Activated CD4-positive, alpha-beta memory T cell treated with anti-CD3 and anti-CD28 coated beads, Interleukin-2, amount 10 ng/mL, durations not matched to agents 7 days and 5 days (primary cell): ENCODE measurements around the gene SIPA1L3. TPM values are rescaled to one million over a fixed set of nuclear protein-coding genes. Genes with fewer than 3 reads are reported as not detected.

Experiments used
- CTCF ChIA-PET: fragments of 350-600 bp; sonication (Branson Sonifier 250); formaldehyde crosslinking; loops from one replicate; lab custom pipeline; 2021; ENCODE audit warnings: antibody characterized with exemption, inconsistent platforms; lab: Charles Lee
- POLR2A ChIA-PET: fragments of 350-600 bp; sonication (Branson Sonifier 250); formaldehyde crosslinking; loops from one replicate; lab custom pipeline; 2021; ENCODE audit warnings: antibody characterized with exemption; lab: Charles Lee
- DNase-seq: peaks from one replicate; pipeline ENCODE4 v3.0.0-alpha.2; 2020
- H3K27ac Mint-ChIP-seq: one replicate; pipeline ENCODE4 v1.8.0; 2021; ENCODE audit warnings: mild to moderate bottlenecking, mixed read lengths
- H3K27me3 Mint-ChIP-seq: one replicate; pipeline ENCODE4 v1.8.0; 2021; ENCODE audit warnings: mixed read lengths
- H3K36me3 Mint-ChIP-seq: one replicate; pipeline ENCODE4 v1.8.0; 2021; ENCODE audit warnings: low read depth, mixed read lengths
- H3K4me1 Mint-ChIP-seq: one replicate; pipeline ENCODE4 v1.8.0; 2021; ENCODE audit warnings: mixed read lengths
- H3K4me3 Mint-ChIP-seq: one replicate; pipeline ENCODE4 v1.8.0; 2021; ENCODE audit warnings: mild to moderate bottlenecking, mixed read lengths
- H3K9me3 Mint-ChIP-seq: one replicate; pipeline ENCODE4 v1.8.0; 2021; ENCODE audit warnings: mixed read lengths
- total RNA-seq, 2 experiments: library from RNA; stranded (reverse); gene quantifications; one replicate each; pipeline ENCODE4 v1.2.3, GENCODE V29; 2021

Gene SIPA1L3
- total RNA-seq, 2 experiments from 2014 or later, result 13.6 to 15.2 TPM

DNA sequence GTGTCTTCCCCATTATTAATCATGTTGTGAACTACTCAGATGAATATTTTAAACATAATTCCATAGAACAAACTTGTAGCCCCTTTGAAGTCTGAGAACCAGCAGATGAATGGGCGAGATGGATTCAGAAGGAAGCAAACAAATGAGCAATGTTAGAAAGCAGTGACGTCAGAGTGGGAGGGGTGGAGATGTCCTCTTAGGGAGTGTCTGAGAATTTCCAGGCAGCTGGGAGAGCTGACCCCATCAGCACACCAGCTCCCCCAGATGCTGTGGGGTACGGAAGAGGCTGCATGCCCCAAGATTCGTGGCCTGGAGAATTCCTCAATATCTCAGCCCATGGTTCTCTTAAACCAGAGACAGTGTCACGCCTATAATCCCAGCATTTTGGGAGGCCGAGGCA is 248.4 kb downstream of the SIPA1L3 start:
- Mint-ChIP-seq H3K9me3 (no peaks in the 10 kb centered on the region), H3K4me1 (no peaks in the 10 kb centered on the region), H3K4me3 (no peak overlapping the region), H3K36me3 (no peaks in the 10 kb centered on the region), H3K27ac (no peak overlapping the region), H3K27me3 (no peaks in the 10 kb centered on the region)
- ChIA-PET CTCF (no interaction called here), POLR2A (no interaction called here)
- no peak for DNase-seq

DNA sequence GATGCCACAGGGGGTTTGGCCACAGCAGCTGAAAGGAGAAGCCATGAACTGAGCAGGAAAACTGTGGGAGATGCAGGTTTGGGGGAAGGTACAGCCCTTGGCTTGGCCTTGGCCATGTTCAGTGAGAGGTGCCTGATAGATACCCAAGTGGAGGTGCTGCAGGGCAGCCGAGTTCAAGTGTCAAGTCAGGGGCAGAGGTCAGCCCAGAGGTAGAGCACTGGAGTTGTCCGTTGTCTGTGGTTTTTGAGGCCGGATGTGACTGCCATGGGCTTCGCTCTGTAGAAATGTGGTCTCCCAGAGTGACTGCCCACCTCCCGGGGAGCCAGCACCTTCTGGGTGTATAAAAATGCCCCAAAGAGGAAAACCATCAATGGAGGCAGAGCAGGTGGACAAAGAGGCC is 251.7 kb downstream of the SIPA1L3 start:
- Mint-ChIP-seq H3K9me3 (peaks cover 7% of the 10 kb centered on the region), H3K4me1 (no peaks in the 10 kb centered on the region), H3K36me3 (peaks cover 10% of the 10 kb centered on the region), H3K4me3 (no peak overlapping the region), H3K27ac (no peak overlapping the region), H3K27me3 (no peaks in the 10 kb centered on the region)
- no peak for DNase-seq
- POLR2A ChIA-PET, result no interaction called here
- CTCF ChIA-PET, result no interaction called here

DNA sequence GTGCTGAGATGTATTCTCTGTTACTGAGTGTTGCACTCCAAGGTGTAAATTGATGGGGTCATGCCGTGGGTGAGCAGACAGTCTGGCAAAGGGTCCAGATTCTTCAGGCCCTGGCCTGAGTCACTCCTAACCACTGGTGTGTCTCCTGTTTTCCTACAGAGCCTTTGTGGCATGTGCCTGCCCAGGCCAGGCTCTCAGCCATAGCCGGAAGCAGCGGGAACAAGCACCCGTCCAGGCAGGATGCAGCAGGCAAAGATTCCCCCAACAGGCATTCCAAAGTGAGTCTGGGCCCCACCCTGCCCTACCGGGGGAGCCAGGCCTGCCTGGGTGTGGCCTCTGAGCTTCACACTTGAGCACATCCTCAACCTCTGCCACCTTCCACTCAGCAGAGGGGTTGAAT is 255.1 kb downstream of the SIPA1L3 start:
- ChIA-PET POLR2A (no interaction called here), CTCF (no interaction called here)
- Mint-ChIP-seq H3K36me3 (peaks cover 10% of the 10 kb centered on the region), H3K27ac (no peak overlapping the region), H3K9me3 (peaks cover 7% of the 10 kb centered on the region), H3K4me1 (no peaks in the 10 kb centered on the region), H3K4me3 (no peak overlapping the region), H3K27me3 (no peaks in the 10 kb centered on the region)
- no peak for DNase-seq

DNA sequence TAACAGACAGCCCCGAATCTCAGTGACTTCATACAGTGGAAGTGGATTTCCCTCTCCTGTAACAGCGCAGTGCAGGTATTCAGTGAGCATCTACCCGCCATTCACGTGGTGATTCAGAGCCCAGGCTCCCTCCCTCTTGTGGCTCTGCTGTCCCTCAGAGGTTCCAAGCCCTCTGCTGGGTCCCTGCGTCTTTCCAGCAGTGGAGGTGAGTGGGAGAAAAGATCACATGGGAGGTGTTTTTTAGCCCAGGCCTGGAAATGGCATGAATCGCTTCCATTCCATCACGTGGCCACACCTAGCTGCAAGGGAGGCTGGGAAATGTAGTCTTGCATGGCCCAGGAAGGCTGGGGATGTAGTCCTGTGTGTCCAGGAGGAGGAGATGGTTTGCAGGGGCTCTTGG is 255.6 kb downstream of the SIPA1L3 start:
- CTCF ChIA-PET, result no interaction called here
- DNase-seq, result no peak
- Mint-ChIP-seq H3K4me1 (no peaks in the 10 kb centered on the region), H3K9me3 (peaks cover 7% of the 10 kb centered on the region), H3K27me3 (no peaks in the 10 kb centered on the region), H3K4me3 (no peak overlapping the region), H3K27ac (no peak overlapping the region), H3K36me3 (peaks cover 10% of the 10 kb centered on the region)
- POLR2A ChIA-PET, result no interaction called here

GRCh38 chr19:38163419-38164290 is 256.6 kb downstream of the SIPA1L3 start:
- no peaks in the 10 kb centered on the region for H3K27me3 Mint-ChIP-seq
- H3K9me3 Mint-ChIP-seq, result peaks cover 7% of the 10 kb centered on the region
- CTCF ChIA-PET, result no interaction called here
- peaks cover 10% of the 10 kb centered on the region for H3K36me3 Mint-ChIP-seq
- no peak for DNase-seq
- no peak overlapping the region for H3K4me3 Mint-ChIP-seq
- no peaks in the 10 kb centered on the region for H3K4me1 Mint-ChIP-seq
- no peak overlapping the region for H3K27ac Mint-ChIP-seq
- POLR2A ChIA-PET, result no interaction called here

GRCh38 chr19:38164526-38164925 is 257.5 kb downstream of the SIPA1L3 start:
- Mint-ChIP-seq H3K4me1 (no peaks in the 10 kb centered on the region), H3K27me3 (no peaks in the 10 kb centered on the region), H3K27ac (no peak overlapping the region), H3K4me3 (no peak overlapping the region), H3K9me3 (peaks cover 7% of the 10 kb centered on the region), H3K36me3 (peaks cover 10% of the 10 kb centered on the region)
- no peak for DNase-seq
- CTCF ChIA-PET, result no interaction called here
- POLR2A ChIA-PET, result no interaction called here

- Mint-ChIP-seq H3K9me3 (peaks cover 7% of the 10 kb centered on the region), H3K4me3 (no peak overlapping the region), H3K27ac (no peak overlapping the region), H3K36me3 (peaks cover 10% of the 10 kb centered on the region), H3K4me1 (no peaks in the 10 kb centered on the region), H3K27me3 (no peaks in the 10 kb centered on the region)
- no peak for DNase-seq
- ChIA-PET CTCF (interaction anchor here (0.6 kb wide), 1 partner anchor 81 kb away, joined by 3 read pairs; no protein-coding TSS in a partner anchor), POLR2A (no interaction called here)
These were observed 258.3 kb downstream of the SIPA1L3 start for GRCh38 chr19:38165335-38165734.

GRCh38 chr19:38168637-38169036 is 261.6 kb downstream of the SIPA1L3 start:
- Mint-ChIP-seq H3K36me3 (no peaks in the 10 kb centered on the region), H3K27me3 (no peaks in the 10 kb centered on the region), H3K4me3 (no peak overlapping the region), H3K4me1 (no peaks in the 10 kb centered on the region), H3K9me3 (no peaks in the 10 kb centered on the region), H3K27ac (no peak overlapping the region)
- POLR2A ChIA-PET, result no interaction called here
- no peak for DNase-seq
- CTCF ChIA-PET, result no interaction called here

DNA sequence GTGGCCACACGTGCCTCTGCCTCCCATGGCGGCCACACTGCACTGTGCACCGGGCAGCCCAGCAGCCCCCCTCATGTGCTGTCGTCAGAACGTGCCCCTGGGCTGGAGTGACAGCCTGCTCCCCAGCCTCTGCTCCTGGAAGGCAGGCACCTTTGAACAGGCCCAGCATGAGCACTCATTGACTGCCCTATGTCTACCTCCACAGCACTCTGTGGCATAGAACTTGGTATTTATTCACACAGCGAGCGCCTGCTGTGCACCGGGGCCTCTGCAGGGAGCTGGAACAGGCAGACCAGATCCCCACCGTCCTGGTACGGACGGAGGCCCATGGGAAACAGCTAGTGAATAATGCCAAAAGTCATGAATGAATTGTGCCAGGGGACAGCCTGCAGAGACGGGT is 263.3 kb downstream of the SIPA1L3 start:
- no peaks in the 10 kb centered on the region for H3K4me1 Mint-ChIP-seq
- ChIA-PET POLR2A (no interaction called here), CTCF (no interaction called here)
- H3K27me3 Mint-ChIP-seq, result no peaks in the 10 kb centered on the region
- no peaks in the 10 kb centered on the region for H3K36me3 Mint-ChIP-seq
- no peak overlapping the region for H3K27ac Mint-ChIP-seq
- no peaks in the 10 kb centered on the region for H3K9me3 Mint-ChIP-seq
- no peak overlapping the region for H3K4me3 Mint-ChIP-seq
- no peak for DNase-seq

GRCh38 chr19:38172001-38172400 is 265.0 kb downstream of the SIPA1L3 start:
- no peak overlapping the region for H3K4me3 Mint-ChIP-seq
- POLR2A ChIA-PET, result no interaction called here
- CTCF ChIA-PET, result no interaction called here

GRCh38 chr19:38173291-38174041 is 266.5 kb downstream of the SIPA1L3 start:
- no peak overlapping the region for H3K4me3 Mint-ChIP-seq
- no peak overlapping the region for H3K27ac Mint-ChIP-seq
- DNase-seq, result no peak
- no peaks in the 10 kb centered on the region for H3K9me3 Mint-ChIP-seq
- no peaks in the 10 kb centered on the region for H3K4me1 Mint-ChIP-seq
- CTCF ChIA-PET, result no interaction called here
- H3K27me3 Mint-ChIP-seq, result no peaks in the 10 kb centered on the region
- H3K36me3 Mint-ChIP-seq, result no peaks in the 10 kb centered on the region
- POLR2A ChIA-PET, result no interaction called here

More at GRCh38 chr19:38172001-38172400, 265.0 kb downstream of the SIPA1L3 start:
- Mint-ChIP-seq H3K27me3 (no peaks in the 10 kb centered on the region), H3K4me1 (no peaks in the 10 kb centered on the region), H3K27ac (no peak overlapping the region), H3K36me3 (no peaks in the 10 kb centered on the region), H3K9me3 (no peaks in the 10 kb centered on the region)
- DNase-seq, result no peak

DNA sequence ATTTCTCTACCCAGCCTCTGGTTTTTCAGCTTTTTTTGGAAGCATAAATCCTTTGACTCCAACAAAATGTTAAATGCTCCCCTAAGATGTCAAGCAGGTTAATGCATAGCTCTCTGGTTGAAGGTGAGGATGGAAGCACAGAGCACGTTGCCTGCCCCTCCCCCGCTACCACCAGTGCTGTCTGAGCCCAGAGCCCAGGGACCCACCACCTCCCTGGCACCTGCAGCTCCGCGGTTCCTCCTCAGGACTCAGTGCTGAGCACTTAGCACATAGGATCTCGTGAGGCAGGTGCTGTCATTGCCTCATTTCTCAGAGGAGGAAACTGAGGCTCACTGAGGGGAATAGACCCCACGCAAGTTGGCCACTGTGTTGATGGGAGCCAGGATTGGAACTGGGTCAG is 268.4 kb downstream of the SIPA1L3 start:
- H3K4me3 Mint-ChIP-seq, result no peak overlapping the region
- CTCF ChIA-PET, result no interaction called here
- H3K27ac Mint-ChIP-seq, result no peak overlapping the region
- H3K27me3 Mint-ChIP-seq, result no peaks in the 10 kb centered on the region
- no peaks in the 10 kb centered on the region for H3K36me3 Mint-ChIP-seq
- POLR2A ChIA-PET, result no interaction called here
- no peaks in the 10 kb centered on the region for H3K4me1 Mint-ChIP-seq
- no peak for DNase-seq
- H3K9me3 Mint-ChIP-seq, result no peaks in the 10 kb centered on the region

DNA sequence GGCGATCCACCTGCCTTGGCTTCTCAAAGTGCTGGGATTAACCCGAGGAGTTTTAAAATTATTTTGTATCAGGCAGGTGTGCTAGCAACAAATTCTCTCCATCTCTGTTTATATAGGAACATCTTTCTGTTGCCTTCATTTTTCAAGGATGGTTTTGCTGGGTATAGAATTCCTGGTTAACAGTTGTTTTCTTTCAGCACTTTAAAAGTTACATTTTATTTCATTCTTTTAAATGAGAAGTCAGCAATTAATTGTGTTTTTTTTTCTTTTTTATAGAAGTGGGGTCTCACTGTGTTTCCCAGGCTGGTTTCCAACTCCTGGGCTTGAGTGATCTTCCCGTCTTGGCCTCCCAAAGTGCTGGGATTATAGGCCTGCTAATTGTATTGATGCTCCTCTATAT is 273.1 kb downstream of the SIPA1L3 start:
- Mint-ChIP-seq H3K4me1 (no peaks in the 10 kb centered on the region), H3K27ac (no peak overlapping the region), H3K27me3 (no peaks in the 10 kb centered on the region), H3K36me3 (no peaks in the 10 kb centered on the region), H3K9me3 (peaks cover 5% of the 10 kb centered on the region), H3K4me3 (no peak overlapping the region)
- DNase-seq, result no peak
- ChIA-PET CTCF (no interaction called here), POLR2A (no interaction called here)
